Activated CD8-positive, alpha-beta T cell treated with anti-CD3 and anti-CD28 coated beads, Interleukin-2, amount 10 ng/mL, durations not matched to agents 7 days and 5 days (primary cell): ENCODE data around the gene RAB27A. TPM values are rescaled to one million over a fixed set of nuclear protein-coding genes. Genes with fewer than 3 reads are reported as not detected.
"Not testable (repeated sequence)": the region's sequence is repeated elsewhere in the genome, so short reads cannot be mapped to it uniquely, and the experiment has no call there.

ENCODE experiments used
- ATAC-seq: fragments of 150-1000 bp; cut with Tn5 transposase; one replicate; pipeline ENCODE4 v1.10.0; 2021; ENCODE audit warnings: moderate library complexity
- CTCF ChIA-PET: fragments of 350-600 bp; sonication (Branson Sonifier 250); formaldehyde crosslinking; loops from one replicate; lab custom pipeline; 2021; ENCODE audit warnings: antibody characterized with exemption; lab: Charles Lee
- POLR2A ChIA-PET: fragments of 350-600 bp; sonication (Branson Sonifier 250); formaldehyde crosslinking; loops from one replicate; lab custom pipeline; 2021; ENCODE audit warnings: antibody characterized with exemption; lab: Charles Lee
- DNase-seq: peaks from one replicate; pipeline ENCODE4 v3.0.0-alpha.2; 2020
- H3K27ac Mint-ChIP-seq: one replicate; pipeline ENCODE4 v1.8.0; 2021; ENCODE audit warnings: mild to moderate bottlenecking, mixed read lengths
- H3K27me3 Mint-ChIP-seq: one replicate; pipeline ENCODE4 v1.8.0; 2021; ENCODE audit warnings: low read depth, mixed read lengths
- H3K36me3 Mint-ChIP-seq: one replicate; pipeline ENCODE4 v1.8.0; 2021; ENCODE audit warnings: low read depth, mixed read lengths
- H3K4me1 Mint-ChIP-seq: one replicate; pipeline ENCODE4 v1.8.0; 2021; ENCODE audit warnings: low read depth, mixed read lengths
- H3K4me3 Mint-ChIP-seq: one replicate; pipeline ENCODE4 v1.8.0; 2021; ENCODE audit warnings: mild to moderate bottlenecking, mixed read lengths
- H3K9me3 Mint-ChIP-seq: one replicate; pipeline ENCODE4 v1.8.0; 2022; ENCODE audit warnings: mixed read lengths; ENCODE audit not compliant: insufficient read depth
- total RNA-seq, 2 experiments: library from RNA; stranded (reverse); gene quantifications; one replicate each; pipeline ENCODE4 v1.2.3, GENCODE V29; 2021

The RAB27A gene
- total RNA-seq, 2 experiments from 2014 or later, result 102 to 105 TPM

DNA sequence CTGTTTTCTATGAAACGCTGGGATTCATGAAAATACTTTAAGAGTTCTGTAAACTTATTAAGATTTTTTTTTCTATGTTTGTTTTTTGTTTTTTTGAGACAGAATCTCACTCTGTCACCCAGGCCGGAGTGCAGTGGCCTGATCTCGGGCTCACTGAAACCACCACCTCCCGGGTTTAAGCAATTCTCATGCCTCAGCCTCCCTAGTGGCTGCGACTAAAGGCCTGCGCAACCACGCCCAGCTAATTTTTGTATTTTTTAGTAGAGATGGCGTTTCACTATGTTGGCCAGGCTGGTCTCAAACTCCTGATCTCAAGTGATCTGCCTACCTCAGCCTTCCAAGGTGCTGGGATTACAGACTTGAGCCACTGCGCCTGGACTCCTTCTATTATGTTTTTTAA is 39.7 kb downstream of the RAB27A start:
- not testable (repeated sequence) for H3K27ac Mint-ChIP-seq, H3K27me3 Mint-ChIP-seq, DNase-seq, H3K9me3 Mint-ChIP-seq, ATAC-seq, H3K4me3 Mint-ChIP-seq
- Mint-ChIP-seq H3K4me1 (peaks cover 75% of the 10 kb centered on the region), H3K36me3 (peaks cover 63% of the 10 kb centered on the region)
- ChIA-PET POLR2A (interaction anchor here (1.1 to 2.3 kb wide), 2 partner anchors 18 to 27 kb away, joined by 6 to 14 read pairs; no protein-coding TSS in a partner anchor), CTCF (interaction anchor here (1.4 to 2.8 kb wide), 7 partner anchors 10 to 32 kb away, joined by 3 to 17 read pairs (median 7); no protein-coding TSS in a partner anchor)

DNA sequence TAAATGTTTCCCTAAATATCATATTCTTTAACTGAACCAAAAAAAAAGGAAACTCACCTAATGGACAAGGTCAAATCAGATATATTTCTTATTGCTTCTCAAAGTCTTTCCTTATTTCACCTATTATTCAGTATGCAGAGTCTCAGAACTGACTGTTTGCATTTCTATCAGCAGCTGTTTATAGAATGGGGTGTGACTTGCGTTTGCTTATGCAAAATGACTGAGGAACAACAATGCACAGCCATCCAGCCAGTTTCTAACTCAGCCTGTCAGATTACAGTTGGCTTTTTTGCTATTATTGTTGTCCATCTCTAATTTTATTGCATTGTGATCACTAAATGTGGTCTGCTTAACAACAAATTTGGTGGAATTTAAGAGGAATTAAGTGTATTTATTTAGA is 40.7 kb downstream of the RAB27A start:
- no peak overlapping the region for H3K27ac Mint-ChIP-seq
- peaks cover 67% of the 10 kb centered on the region for H3K36me3 Mint-ChIP-seq
- H3K4me1 Mint-ChIP-seq, result peaks cover 74% of the 10 kb centered on the region
- no peaks in the 10 kb centered on the region for H3K27me3 Mint-ChIP-seq
- H3K9me3 Mint-ChIP-seq, result no peaks in the 10 kb centered on the region
- no peak for ATAC-seq
- no peak for DNase-seq
- ChIA-PET POLR2A (no interaction called here), CTCF (interaction anchor here (0.7 to 1.0 kb wide), 2 partner anchors 10 to 18 kb away, joined by 3 to 4 read pairs; no protein-coding TSS in a partner anchor)
- no peak overlapping the region for H3K4me3 Mint-ChIP-seq

DNA sequence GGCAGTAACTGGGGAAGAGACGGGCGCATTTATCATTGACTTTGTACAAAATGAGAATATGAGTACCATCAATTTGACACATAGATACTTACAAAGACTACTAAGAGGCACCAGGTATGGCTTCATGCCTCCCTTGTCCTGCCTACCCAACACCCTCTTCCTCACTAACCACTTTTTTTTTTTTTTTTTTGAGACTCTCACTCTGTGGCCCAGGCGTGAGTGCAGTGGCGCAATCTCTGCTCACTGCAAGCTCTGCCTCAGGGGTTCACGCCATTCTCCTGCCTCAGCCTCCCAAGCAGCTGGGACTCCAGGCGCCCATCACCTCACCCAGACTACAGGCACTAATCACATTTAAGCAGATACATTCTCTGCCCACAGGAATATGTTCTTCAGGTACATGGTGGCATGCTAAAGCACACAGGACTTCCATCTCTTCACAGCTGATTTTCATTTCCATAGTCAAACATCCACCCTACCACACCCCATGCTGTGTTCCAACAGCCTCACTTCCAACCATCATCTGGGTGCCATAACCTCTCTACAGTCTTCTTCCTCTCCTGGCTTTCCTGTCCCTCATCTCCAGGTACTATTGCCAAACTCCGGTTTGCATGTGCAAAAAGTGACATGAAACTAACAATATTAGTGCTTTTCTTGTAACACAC is 41.7 kb downstream of the RAB27A start:
- Mint-ChIP-seq H3K4me3 (no peak overlapping the region), H3K36me3 (peaks cover 68% of the 10 kb centered on the region), H3K4me1 (peaks cover 74% of the 10 kb centered on the region), H3K9me3 (no peaks in the 10 kb centered on the region), H3K27me3 (no peaks in the 10 kb centered on the region), H3K27ac (peak overlapping the region; percentile 28)
- DNase-seq (no peak), ATAC-seq (peak; percentile 34)
- CTCF ChIA-PET, result interaction anchor here (1.0 kb wide), 1 partner anchor 9 kb away, joined by 4 read pairs; no protein-coding TSS in a partner anchor
- POLR2A ChIA-PET, result interaction anchor here (1.1 to 1.8 kb wide), 2 partner anchors 19 to 39 kb away, joined by 4 to 6 read pairs; no protein-coding TSS in a partner anchor

DNA sequence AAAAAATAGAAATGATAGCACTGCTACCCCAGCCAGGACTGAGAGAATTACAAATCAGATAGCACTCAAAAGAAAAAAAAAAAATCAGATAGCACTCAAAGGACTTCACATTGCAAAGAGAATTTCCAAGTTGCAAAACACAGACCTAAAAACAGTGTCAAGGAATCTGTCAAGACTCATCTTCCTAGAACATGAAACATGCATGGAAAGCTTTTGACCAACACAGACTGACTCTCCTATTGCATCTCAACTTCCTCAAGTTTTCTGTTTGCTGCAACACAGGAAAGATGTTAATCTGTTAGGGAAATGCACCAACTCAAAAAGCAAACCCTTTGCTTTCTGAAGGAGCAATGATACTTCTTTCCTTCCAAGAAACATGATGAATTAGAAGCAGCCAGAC is 42.3 kb downstream of the RAB27A start:
- no peak for DNase-seq
- Mint-ChIP-seq H3K36me3 (peaks cover 69% of the 10 kb centered on the region), H3K4me3 (no peak overlapping the region), H3K27ac (no peak overlapping the region), H3K4me1 (peaks cover 73% of the 10 kb centered on the region), H3K27me3 (no peaks in the 10 kb centered on the region), H3K9me3 (no peaks in the 10 kb centered on the region)
- ATAC-seq, result no peak
- ChIA-PET POLR2A (interaction anchor here (0.8 to 1.8 kb wide), 3 partner anchors 9 to 40 kb away, joined by 3 to 6 read pairs (median 4); no protein-coding TSS in a partner anchor), CTCF (interaction anchor here (1.0 to 1.5 kb wide), 3 partner anchors 20 to 33 kb away, joined by 3 to 5 read pairs (median 5); no protein-coding TSS in a partner anchor)

DNA sequence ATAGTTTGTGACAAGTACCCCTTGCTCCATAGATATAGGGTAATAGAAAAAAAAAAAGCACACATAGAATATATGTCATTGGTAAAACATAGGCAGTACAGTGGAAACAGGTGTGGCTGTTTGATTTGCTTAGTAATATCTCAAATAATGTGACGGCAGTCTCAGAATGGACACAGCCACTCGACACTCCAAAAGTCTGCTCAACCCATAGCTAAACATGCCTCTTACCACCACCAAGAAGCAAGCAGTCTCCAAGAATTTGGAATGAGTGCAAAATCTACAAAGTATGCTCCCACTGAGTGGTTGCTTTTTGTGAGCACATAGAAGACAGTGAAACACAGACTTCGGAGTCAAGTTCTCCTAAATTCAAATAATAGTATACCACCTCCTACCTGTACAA is 43.0 kb downstream of the RAB27A start:
- ChIA-PET CTCF (interaction anchor here (1.0 to 1.5 kb wide), 3 partner anchors 19 to 34 kb away, joined by 3 to 5 read pairs (median 5); no protein-coding TSS in a partner anchor), POLR2A (interaction anchor here (0.8 to 1.8 kb wide), 2 partner anchors 10 to 21 kb away, joined by 3 to 6 read pairs; no protein-coding TSS in a partner anchor)
- no peak overlapping the region for H3K27ac Mint-ChIP-seq
- no peak for DNase-seq
- H3K36me3 Mint-ChIP-seq, result peaks cover 64% of the 10 kb centered on the region
- H3K4me3 Mint-ChIP-seq, result no peak overlapping the region
- no peaks in the 10 kb centered on the region for H3K27me3 Mint-ChIP-seq
- ATAC-seq, result no peak
- peaks cover 71% of the 10 kb centered on the region for H3K4me1 Mint-ChIP-seq
- H3K9me3 Mint-ChIP-seq, result no peaks in the 10 kb centered on the region

DNA sequence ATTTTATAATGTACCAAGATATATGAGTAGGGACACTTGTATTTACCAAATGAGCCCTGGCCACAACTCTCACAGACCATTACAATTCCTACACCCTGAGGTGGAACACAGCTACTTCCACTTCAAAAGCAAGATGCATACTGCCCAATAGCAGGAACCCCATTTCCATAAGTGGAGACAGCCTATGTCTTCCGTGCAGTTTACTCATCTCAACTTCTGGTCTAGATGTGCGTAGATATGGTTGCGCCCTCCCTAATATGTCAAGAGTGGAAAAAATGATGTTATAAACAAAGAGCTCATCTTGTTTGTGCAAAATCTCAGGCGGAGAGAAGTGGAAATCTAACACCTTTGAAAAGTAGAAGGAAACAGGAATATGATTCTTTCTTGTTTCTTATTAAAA is 44.6 kb downstream of the RAB27A start:
- CTCF ChIA-PET, result interaction anchor here (1.0 kb wide), 1 partner anchor 10 kb away, joined by 3 read pairs; no protein-coding TSS in a partner anchor
- Mint-ChIP-seq H3K36me3 (peaks cover 61% of the 10 kb centered on the region), H3K27me3 (no peaks in the 10 kb centered on the region), H3K4me1 (peaks cover 69% of the 10 kb centered on the region), H3K27ac (peak overlapping the region; percentile 2), H3K9me3 (no peaks in the 10 kb centered on the region), H3K4me3 (no peak overlapping the region)
- ATAC-seq (peak; percentile 44), DNase-seq (no peak)
- POLR2A ChIA-PET, result no interaction called here

DNA sequence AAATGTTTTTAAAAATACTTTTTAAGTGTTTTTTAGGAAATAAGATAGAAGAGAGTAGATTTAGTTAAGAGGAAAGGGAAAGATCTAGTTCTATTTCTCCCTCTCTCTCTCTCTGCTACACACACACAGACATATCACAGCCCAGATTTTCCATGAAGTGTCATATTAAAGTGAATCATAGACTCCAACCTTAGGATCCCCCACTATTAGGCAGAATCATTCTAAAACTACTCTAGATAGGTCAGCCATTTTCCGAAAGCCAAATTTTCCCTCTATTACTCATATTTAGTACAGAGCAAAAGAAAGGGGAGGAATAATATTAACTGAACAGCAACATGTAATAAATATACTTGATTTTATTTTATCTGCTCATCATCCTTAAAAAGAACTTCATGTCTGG is 47.7 kb downstream of the RAB27A start:
- no peak for ATAC-seq
- Mint-ChIP-seq H3K27me3 (no peaks in the 10 kb centered on the region), H3K36me3 (peaks cover 58% of the 10 kb centered on the region), H3K4me1 (peaks cover 72% of the 10 kb centered on the region), H3K9me3 (no peaks in the 10 kb centered on the region), H3K4me3 (no peak overlapping the region), H3K27ac (peak overlapping the region; percentile 31)
- ChIA-PET CTCF (interaction anchor here (1.4 kb wide), 1 partner anchor 15 kb away, joined by 3 read pairs; no protein-coding TSS in a partner anchor), POLR2A (no interaction called here)
- DNase-seq, result no peak

DNA sequence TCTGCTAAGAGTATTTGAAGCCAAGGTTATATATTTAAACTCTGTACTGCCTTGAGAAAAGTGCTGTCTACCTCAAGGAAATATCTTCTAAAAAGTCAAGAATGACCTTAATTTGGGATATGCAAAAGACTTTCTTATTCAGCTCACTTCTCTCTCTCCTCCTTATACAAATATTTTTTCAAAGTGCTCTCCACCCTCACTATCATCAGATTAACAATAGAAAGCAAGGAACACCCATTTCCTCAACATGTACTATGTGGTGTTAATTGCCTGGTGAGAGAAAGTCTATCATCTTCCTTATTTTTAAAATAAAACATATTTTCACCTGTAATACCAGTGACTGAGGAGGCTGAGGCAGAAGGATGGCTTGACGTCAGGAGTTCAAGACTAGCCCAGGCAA is 48.4 kb downstream of the RAB27A start:
- no peak overlapping the region for H3K4me3 Mint-ChIP-seq
- H3K9me3 Mint-ChIP-seq, result no peaks in the 10 kb centered on the region
- no peaks in the 10 kb centered on the region for H3K27me3 Mint-ChIP-seq
- ATAC-seq (no peak), DNase-seq (no peak)
- peaks cover 57% of the 10 kb centered on the region for H3K36me3 Mint-ChIP-seq
- CTCF ChIA-PET, result interaction anchor here (1.2 to 2.2 kb wide), 4 partner anchors 9 to 36 kb away, joined by 3 to 11 read pairs (median 6); no protein-coding TSS in a partner anchor
- H3K4me1 Mint-ChIP-seq, result peaks cover 70% of the 10 kb centered on the region
- peak overlapping the region; percentile 48 for H3K27ac Mint-ChIP-seq
- POLR2A ChIA-PET, result no interaction called here

DNA sequence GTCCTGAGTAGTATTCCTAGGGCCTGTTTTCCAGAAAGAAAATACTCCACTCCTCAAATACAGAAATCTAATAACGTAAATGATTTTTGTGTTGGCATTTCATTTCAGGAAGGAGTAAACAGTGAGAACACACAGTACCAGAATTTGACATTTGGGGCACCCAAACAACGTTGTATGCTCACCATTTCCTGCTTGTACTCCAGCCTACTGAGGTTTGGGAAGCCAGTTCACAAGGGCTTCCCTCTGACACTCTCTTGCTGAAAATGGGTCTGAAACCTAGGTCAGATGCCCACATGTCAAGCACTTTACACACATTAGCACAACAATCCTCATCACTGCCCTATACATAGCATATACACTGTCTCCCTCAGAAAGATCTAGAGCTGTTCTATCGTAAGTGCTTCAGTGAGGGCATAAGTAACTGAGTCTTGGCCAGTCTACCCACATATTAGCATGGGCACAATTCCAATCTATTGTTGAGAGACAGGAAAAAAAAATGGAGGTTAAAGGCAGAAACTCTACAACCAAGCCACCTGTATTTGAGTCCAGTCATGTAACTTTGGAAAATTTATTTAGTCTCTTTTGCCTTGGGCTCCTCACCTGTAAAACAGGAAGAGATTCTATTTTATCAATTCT is 49.4 kb downstream of the RAB27A start:
- Mint-ChIP-seq H3K4me1 (peaks cover 76% of the 10 kb centered on the region), H3K4me3 (no peak overlapping the region), H3K36me3 (peaks cover 62% of the 10 kb centered on the region), H3K27ac (peak overlapping the region; percentile 77), H3K9me3 (no peaks in the 10 kb centered on the region), H3K27me3 (no peaks in the 10 kb centered on the region)
- CTCF ChIA-PET, result interaction anchor here (1.2 to 2.2 kb wide), 4 partner anchors 10 to 37 kb away, joined by 3 to 11 read pairs (median 6); no protein-coding TSS in a partner anchor
- ATAC-seq (peak; percentile 47), DNase-seq (no peak)
- POLR2A ChIA-PET, result interaction anchor here (0.9 kb wide), 1 partner anchor 27 kb away, joined by 3 read pairs; no protein-coding TSS in a partner anchor

DNA sequence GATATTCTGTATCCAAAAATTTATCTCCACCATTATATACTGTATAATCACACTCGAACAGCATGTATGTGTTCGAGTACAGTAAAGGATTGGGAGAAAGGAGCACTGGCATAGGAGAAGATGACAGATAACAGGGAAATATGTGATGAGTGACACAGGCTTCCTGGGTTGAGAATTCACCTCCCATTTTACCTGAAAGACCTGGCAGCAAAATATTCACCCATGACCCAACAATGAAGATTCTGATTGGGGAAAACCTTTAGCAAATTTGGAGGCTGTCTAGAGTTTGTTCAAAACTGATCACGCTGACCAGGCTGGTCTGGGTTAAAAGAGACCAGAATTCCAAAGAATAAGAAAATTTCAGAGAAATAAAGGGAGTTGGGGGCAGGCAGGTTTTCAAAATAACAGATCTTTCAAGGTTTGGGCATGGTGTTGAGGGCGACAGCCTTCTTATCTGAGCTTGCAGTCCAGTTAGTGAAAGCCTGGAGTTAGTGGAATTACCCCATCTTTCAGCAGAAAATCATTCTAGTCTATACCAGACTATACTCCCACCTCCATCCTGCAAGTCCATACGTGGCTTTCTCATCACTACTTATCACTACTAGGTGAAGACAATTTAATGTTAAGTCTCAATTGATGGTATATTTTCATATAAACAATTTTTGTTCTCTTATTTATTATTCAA is 50.0 kb downstream of the RAB27A start:
- Mint-ChIP-seq H3K4me1 (peaks cover 70% of the 10 kb centered on the region), H3K9me3 (no peaks in the 10 kb centered on the region), H3K36me3 (peaks cover 59% of the 10 kb centered on the region), H3K4me3 (no peak overlapping the region), H3K27ac (peak overlapping the region; percentile 29), H3K27me3 (no peaks in the 10 kb centered on the region)
- ChIA-PET POLR2A (interaction anchor here (0.5 to 2.2 kb wide), 3 partner anchors 28 to 92 kb away, joined by 3 to 8 read pairs (median 3); no protein-coding TSS in a partner anchor), CTCF (interaction anchor here (1.3 to 2.4 kb wide), 5 partner anchors 9 to 23 kb away, joined by 3 to 11 read pairs (median 7); no protein-coding TSS in a partner anchor)
- ATAC-seq (no peak), DNase-seq (no peak)

DNA sequence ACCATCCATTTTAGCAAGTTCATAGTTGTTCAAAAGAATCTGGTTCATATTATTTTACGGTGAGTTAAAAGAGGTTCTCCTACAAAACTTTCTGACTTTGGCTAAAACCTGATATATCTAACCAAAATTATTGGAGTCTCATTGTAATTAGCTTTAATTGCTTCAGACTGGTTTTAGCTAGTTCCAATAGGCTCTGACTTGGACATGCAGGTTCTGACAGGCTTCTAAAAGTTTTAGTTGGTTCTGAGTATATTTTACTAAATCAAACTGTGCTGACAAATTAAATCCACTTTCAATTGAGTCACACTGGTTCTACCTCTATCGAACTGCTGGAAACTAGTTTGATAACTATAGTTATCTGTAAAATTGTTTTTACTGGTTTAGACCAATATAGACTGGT is 50.7 kb downstream of the RAB27A start:
- H3K4me1 Mint-ChIP-seq, result peaks cover 71% of the 10 kb centered on the region
- peaks cover 65% of the 10 kb centered on the region for H3K36me3 Mint-ChIP-seq
- H3K27ac Mint-ChIP-seq, result peak overlapping the region; percentile 31
- ChIA-PET CTCF (interaction anchor here (0.9 to 2.4 kb wide), 4 partner anchors 10 to 22 kb away, joined by 3 to 7 read pairs (median 4); no protein-coding TSS in a partner anchor), POLR2A (interaction anchor here (2.2 kb wide), 1 partner anchor 28 kb away, joined by 8 read pairs; no protein-coding TSS in a partner anchor)
- no peak for ATAC-seq
- no peaks in the 10 kb centered on the region for H3K27me3 Mint-ChIP-seq
- H3K4me3 Mint-ChIP-seq, result no peak overlapping the region
- no peaks in the 10 kb centered on the region for H3K9me3 Mint-ChIP-seq
- no peak for DNase-seq
